Fibroblast of skin of right biceps (primary cell): ENCODE results near the gene ZRSR2.
"Not testable (repeated sequence)": the region's sequence is repeated elsewhere in the genome, so short reads cannot be mapped to it uniquely, and the experiment has no call there.

Experiments
- DNase-seq: peaks from one replicate; pipeline ENCODE4 v3.0.0-alpha.2; 2013

The ZRSR2 gene

DNA sequence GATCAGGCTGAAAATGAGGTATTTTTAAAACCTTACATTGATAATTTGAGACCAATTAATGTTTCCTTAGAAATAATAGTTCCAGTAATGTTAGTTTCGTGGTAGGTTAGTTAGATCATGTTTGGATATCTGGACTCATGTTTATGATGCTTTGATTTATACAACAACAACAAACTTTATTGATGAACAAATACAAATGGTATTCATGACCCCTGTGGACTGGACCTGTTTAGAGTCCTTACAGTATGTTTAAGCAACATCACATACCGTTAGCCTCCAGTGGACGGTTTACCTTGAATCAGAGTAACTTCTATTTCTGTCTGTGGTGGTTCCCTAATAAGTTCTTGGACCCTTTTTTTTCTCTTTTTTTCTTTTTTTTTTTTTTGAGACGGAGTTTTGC, 18.0 kb downstream of the ZRSR2 start:
- DNase-seq, result no peak

DNA sequence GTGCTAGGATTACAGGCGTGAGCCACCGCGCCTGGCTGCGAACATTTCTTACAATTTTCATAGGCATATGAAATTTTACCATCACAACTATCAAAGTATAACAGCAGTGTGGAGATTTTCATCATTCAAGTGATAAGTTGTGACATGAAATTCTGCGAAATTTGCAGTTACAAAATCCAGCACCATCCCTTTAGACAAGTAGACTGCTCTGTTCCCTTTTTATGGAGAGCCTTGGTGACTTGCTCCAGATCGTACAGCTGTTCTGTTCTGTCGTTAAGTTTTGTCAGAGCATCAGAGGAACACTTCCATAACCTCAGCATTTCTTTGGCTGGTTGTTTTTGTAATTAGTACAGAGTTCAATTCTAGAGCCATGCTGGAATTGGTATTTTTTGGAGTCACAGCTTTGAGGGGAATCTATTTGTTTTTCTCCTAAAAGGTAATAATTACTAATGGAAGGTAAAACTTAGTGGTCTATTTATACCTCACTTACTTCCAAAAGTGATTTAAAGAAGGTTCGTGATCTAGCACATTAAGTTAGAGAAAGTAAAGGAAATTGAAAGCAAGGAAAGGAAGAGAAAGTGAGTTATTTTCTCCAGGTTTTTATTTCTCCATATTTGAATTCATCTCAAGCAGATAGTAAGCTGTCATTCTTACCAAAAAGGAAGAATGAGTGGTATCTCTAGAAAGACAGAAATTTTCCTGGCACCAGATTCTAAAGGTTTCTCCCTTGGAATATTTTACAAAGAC, 22.1 kb downstream of the ZRSR2 start:
- DNase-seq, result no peak

DNA sequence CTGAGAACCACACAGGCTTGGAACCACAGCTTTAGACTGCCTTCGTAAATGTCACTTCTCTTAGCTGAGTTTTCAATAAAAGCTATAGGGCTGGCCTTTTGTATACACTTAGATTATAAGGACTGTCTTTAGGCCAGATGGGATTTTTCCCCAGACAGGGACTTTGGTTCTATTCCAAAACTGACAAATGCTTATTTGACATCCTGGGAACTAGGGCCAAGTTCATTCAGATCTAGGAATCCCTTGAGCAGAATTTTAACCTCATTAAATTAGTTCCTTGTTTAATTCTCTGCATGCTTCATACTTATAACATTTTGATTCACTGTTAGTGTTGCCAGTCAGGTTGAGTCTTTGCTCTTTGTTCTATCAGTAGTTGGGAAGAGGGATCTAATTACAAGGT, 23.1 kb downstream of the ZRSR2 start:
- DNase-seq, result no peak

DNA sequence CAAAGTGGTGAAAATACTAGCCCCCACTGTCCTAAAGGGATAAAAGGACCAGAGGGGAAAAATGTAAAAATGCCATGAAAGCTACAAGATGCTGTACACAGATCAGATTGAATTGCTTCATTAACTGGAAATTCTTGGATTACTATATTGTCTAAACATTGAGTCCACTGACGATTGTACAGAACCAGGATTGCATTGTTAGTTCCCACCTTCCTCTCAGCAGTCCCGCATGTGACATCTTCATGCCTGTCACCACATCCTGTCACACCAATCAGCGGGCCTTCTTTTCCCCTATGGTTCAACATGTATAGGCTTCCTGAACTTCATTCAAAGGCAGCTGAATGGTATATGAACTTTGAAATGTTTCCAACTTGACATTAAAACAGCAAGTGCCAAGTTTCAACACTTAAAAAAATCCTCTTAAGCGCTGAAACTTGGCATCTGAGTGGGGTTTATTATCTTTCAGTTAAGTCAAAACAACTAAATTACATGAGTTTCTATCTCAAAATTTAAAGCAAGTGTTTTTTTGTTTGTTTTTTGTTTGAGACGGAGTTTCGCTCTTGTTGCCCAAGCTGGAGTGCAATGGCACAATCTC, 24.6 kb downstream of the ZRSR2 start:
- no peak for DNase-seq

DNA sequence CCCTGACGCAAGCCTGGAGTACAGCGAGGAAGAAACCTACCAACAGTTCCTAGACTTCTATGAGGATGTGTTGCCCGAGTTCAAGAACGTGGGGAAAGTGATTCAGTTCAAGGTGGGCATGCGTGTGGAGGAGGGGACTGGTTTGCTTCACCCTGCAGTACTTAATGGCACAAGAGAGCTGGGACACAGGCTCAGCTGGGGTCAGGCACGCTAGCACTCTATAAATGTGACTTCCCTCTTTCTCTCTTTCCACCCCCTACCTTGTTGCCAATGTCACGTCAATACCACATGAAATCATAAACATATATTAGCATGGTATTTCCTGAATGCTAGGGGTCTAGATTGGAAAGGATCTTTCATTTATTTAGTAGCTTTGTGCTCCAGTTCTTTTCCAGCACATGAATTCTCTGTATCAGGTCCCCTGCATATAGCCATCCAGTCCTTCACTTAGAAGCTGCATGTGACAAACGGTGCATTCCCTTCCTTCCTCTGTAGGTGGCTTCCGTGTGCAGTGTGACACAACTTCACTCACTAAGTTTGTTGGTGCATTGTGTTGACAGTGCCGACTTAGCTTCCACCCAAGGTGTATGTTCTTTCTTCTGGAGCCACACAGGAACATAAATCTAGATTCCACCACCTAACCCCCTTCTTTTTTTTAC, 25.6 kb downstream of the ZRSR2 start:
- peak; percentile 35 for DNase-seq

DNA sequence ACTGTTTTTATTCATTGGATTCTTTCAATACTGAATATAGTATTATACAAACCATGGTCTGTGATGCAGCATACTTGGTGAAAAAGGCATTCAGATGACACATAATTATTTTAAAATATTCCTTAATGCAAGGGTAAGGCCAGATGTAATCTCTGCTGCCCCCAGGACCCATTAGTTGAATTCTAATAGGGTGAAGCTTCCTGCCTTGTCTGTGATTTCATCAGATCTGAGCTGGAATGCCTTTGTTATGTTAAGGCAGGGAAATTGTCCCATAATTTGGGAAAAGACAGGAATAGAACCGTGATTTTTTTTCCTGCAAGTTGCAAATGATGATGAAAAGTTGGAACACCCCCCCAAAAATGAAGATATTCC, 26.1 kb downstream of the ZRSR2 start:
- DNase-seq, result peak; percentile 43

DNA sequence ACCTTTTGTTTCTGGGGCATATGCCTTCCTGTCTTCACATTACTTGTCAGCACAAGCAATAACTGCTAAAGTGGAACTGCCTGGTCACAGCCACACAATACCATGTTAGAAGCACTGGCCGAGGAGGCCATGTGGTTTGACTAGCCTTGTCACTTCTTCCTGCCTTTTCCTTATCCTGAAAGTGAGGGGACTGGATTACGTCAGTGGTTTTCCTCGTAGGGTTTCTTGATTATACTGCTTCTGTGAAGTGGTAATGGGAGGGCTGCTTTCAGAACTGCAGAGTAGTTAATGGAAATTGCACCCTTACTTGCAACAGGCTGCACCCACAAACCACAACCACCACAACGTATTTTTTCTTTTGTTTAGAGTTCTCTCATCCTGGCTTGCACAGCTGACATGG, 26.6 kb downstream of the ZRSR2 start:
- peak; percentile 4 for DNase-seq

DNA sequence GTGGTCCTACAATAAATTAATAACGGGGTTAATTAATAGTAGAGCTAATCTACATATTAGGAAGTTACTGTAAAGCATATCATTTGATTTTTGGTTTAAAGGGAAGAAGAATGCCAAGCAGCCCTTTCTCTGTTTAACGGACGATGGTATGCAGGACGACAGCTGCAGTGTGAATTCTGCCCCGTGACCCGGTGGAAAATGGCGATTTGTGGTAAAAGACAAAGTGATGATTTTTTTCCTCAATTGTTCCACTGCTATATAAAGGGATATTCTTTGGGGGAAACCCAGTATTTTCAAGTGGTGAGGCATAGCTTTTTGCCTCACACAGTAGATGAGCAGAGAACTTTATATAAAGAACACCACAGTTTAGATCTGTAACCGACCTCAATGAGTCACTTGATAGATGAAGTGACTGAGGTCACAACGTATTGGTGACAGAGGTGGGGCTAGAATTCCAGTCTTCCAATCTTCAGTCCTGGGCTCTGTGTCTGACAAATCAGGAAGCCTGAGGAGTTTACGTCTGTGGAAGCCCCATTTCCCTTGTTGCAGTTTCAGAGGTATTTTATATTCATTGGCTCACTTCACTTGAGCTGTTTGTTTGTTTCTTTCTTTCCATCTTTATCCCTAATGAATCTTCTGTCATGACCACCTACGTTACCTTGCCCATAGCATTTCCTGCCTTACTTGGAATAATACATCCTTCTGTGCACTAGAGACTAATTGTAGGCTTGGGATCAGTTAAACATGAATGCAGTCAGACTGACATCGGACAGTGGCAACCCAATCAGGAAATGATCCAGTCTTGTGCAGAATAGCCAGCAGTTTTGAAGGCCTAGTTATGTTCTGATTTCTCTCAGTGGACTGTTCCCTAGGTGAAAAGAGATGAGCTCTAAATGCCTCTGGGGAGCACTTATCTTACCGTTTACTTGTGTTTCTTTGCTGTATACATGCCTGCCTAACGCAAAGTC, 30.1 kb downstream of the ZRSR2 start:
- DNase-seq, result peak; percentile 15

DNA sequence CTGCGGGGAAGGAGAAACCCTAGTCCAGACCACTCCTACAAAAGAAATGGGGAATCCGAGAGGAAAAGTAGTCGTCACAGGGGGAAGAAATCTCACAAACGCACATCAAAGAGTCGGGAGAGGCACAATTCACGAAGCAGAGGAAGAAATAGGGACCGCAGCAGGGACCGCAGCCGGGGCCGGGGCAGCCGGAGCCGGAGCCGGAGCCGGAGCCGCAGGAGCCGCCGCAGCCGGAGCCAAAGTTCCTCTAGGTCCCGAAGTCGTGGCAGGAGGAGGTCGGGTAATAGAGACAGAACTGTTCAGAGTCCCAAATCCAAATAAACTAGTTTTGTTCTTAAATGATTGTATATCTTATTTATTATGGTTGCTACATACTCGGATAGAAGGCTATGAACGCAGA, 32.6 kb downstream of the ZRSR2 start:
- DNase-seq, result no peak

DNA sequence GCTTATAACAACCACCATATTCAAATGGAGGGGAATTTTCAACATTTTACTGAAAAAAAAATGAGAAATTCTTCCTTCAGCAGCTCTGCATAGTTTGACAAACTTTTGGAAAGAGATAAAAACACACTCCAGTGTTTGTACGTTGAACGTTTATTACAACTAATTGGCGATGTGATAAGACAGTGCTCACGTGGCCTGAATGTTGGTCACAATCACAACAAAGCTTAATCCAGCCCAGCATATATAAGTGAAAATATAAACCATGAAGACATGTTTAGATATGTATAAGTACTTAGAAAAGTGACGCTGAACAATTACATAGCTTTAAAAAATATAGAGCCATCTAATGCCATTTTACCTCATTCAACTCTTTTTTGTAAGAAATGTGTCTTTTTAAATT, 35.7 kb downstream of the ZRSR2 start:
- DNase-seq, result no peak

DNA sequence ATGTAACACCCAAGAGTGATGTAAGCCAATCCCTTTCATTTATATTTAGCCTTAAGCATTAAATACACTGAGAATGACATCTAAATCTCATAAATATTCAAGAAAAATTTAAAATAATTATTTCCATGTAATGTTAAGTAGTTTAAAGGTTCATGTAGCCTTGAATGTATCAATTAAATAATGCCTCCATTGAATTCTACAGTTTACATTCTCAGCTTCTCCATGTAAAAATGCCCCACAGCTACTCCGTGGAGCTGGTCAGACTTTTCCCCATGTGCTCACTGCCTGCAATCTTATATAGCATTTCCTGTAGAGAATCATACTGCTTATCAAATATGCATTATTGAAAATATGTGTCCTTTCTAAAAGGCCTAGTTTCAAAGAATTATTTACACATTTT, 38.9 kb downstream of the ZRSR2 start:
- DNase-seq, result no peak

DNA sequence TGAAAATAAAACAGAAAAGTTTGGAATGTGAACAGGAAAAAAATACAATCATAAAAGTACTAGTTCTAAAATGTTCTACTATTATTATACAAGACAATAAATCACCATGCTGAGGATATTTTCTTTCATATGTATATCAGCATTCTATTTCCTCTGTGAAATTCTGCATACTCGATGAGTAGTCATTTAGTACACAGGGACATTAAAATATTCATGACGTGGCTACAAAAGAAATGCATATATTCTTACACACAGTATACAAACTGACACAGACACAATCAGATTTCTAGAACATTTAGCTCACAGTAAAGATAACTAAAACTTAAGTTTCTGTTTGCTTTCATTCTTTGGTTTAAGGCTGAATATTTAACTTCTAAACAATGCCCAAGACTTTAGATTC, 41.1 kb downstream of the ZRSR2 start:
- DNase-seq, result not testable (repeated sequence)

DNA sequence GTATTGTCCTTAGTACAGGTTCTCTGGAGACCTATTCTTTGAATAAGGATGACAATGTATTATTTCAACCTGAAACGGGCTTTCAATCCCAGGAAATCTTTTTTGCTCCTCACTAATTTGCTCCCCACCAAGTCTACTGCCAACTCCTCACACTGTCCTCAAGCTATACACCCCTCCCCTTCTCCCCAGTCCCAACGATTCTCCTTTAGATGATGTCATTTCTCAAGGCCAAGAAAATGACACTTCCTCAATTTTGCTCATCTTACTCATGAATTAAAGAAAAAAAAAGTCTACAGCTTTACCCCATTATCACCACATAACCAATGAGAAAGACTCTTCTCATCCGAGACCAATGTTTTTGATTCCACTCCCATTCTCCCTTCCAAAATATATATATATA, 43.8 kb downstream of the ZRSR2 start:
- DNase-seq, result no peak

DNA sequence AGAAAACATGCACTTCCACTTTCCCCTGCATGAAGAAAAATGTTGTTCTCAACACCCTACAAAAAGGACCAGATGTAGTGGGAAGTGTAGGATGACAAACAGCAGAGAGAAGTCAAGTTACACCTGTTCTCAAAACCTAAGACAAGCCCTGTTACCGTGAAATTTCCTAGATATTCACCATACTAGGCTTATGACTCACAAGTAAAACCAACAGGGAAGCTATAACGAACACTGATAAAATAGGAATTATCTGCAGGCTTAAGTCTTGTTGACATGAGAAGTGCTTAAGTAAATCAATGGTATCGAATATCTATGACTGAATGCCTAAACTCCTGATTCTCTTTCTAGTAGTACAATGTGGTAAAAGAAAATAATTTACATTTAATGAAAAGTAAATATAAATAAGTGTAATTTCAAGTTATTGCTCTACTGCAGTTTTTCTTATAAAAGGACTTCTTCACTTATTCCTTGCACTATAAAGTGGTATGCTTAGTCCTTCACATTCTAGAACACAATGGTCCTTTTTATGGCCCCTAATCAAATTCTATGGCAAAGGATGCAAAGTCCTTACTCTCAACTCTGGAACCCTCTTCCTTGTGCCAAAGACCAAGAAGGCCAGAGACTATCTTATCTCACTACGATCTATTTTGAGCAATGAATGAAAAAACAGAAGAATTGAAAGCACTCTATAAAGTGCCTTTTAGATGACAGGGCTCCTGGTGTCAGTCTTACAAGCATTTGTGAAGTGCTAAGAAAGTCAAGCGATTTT, 44.7 kb downstream of the ZRSR2 start:
- peak; percentile 15 for DNase-seq

DNA sequence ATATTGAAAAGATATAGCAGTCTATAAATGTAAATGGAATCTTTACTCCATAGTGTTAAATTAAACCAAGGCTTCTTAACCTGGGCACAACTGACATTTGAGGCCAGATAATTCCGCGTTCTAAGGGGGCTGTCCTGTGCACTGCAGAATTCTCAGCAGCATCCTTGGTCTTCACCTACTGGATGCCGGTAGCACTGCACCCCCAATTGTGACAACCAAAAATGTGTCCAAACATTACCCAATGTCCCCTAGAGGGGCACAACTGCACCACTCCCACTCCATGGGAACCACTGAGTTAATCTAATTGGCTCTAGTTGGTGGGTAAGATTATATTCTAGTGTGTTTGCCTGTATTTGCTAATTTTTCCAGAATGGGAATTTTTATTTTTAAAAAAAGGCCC, 47.7 kb downstream of the ZRSR2 start:
- DNase-seq, result no peak

DNA sequence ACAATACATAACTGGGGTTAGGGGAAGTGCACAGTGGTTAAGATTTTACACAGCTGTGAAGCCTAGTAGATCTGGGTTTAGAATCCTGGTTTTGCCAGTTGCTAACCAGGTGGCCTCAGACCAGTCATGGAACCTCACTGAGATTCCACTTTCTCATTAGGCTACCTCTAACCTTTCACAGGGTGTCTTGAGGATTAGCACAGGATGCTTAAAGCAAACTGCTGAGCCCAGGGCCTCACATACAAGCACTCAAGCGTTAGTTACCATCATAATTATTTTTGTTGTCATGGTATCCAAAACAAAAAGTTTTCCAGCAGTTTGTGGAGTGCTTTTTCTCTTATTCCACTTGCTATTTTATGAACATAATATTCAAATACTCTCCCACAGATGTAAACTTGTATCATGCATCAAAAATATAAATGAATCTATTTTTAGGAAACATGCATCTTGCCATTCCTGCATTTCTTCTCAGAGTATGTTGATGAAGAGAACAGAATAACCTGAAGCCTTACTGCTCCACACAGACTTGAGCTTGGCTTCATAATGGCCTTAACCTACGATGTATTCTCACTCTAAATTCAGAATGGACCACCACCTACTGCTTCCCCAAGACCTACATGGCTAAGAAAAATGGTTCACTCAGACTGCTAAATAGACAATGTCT, 51.7 kb downstream of the ZRSR2 start:
- no peak for DNase-seq

DNA sequence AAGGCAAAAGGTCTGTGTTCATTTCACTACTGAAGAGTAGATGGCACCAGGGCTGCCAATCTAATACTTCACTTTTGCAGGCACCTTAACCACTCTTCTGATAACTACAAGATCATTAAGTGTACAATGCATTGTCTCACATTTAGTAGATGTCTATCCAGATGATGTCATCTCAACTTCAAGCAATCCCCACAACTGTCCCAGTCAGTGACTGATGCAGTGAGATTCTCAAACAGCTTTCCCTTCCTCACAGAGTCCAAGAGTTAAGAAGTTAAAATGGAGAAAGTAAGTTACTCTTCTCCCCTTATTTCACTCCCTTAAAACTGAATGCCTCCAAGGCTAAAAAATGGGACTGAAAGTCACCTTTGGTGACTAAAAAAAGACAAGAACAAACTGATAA, 53.7 kb downstream of the ZRSR2 start:
- no peak for DNase-seq

DNA sequence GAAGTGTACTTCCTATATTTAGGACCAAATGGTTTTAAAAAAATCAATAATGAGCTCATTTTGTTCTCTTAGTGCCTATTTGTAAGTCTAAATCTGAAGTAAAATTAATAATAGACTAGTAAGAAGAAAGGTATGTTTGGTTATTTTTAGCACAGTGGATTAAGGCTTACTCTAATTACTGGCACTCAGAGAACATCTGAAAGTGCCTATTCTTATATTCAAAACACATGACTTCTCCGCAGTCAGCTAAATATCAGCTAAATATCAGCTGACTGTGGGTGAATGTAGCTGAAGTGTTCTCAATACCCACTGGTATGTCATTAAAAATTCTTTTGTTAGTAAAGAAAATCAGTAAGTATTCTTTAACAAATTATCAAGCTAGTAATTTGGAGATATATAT, 58.3 kb downstream of the ZRSR2 start:
- DNase-seq, result peak; percentile 37

DNA sequence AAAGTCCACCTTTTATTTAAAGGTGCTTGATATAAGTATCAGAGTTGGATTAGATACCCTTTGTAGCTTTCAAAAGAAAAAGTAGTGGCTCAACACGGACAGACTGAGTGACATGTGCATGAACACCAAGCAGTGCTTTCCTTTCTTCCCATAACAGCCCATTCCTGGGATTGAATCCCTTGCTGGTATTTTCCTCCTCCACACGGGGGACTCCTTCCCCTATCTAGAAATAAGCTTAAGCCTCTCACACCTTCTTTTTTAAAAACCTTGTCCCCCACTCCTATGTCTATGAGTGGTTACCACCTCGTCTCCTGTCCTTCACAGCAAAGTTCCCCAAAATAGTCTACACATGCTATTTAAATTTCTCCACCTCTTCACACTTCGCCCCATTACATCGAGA, 59.3 kb downstream of the ZRSR2 start:
- peak; percentile 23 for DNase-seq

DNA sequence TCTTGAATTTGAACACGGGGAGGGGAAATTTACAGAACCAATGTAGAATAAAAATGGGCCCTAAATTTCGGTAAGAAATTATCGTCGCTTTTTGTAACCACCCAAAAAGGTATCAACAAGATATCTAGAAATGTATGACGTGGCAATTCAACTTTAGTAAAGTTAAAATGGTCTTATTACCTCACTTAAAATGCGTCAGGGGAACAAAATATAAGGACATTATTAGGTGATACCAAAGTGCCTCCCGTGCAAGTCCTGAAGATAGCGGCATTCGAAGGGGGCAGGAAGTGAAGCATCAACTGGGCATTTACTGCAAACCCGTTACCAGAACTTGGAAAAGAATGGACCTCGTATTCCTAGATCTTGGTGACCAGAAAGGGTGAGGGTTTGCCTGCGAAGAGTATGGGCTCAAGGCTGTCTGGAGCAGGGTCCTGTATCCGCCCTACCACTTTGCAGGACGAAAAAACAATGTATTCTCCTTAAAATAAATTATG, 63.3 kb downstream of the ZRSR2 start:
- no peak for DNase-seq

DNA sequence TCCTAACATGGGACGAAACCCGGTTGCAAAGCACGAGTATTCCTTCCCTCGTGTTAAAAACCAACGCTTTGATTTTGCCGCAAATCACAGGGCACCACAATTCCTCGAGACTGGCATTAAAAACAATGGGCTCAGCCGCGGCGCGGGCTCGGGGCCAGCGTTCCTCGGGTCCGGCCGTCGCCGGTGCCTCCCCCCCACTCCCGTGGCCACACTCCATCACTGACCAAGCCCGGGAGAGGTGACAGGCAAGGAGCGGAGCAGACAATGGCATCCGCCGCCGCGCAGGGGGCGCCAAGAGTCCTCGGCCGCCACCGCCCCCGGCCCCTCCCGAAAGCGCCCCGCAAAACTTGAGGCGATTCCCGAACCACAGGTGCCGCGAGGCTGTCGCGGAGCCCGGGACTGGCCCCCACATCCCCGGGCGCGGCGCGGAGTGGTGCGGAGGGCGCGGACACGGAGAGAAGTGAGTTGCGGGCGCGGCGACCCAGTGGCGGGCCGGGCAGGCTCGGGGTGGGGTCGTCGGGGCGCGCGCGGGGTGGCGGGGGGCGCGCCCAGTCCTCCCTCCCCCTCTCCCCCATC, 63.9 kb downstream of the ZRSR2 start:
- DNase-seq, result no peak
